Fibroblast of mammary gland (primary cell): ENCODE results near the gene CDK5RAP3.
A peak's percentile ranks its signal among the peaks of the same experiment; 100 is the strongest.
"Not testable (repeated sequence)": the region's sequence is repeated elsewhere in the genome, so short reads cannot be mapped to it uniquely, and the experiment has no call there.

Experiments used
- DNase-seq: peaks from one replicate; pipeline ENCODE4 v3.0.0-alpha.2; 2010; ENCODE audit warnings: low read depth
- H3K4me3 ChIP-seq: 2 replicates; pipeline ENCODE4 v1.5.1; 2011; ENCODE audit warnings: low read depth, mild to moderate bottlenecking, low read length, moderate library complexity; ENCODE audit not compliant: control insufficient read depth
- TF ChIP-seq, protein P1 (sequence below): conservative IDR thresholded peaks from 2 replicates; pipeline ENCODE4 v1.5.1; 2011; ENCODE audit warnings: low read depth, low read length, inconsistent platforms; ENCODE audit not compliant: control insufficient read depth, insufficient read depth

Gene CDK5RAP3

DNA sequence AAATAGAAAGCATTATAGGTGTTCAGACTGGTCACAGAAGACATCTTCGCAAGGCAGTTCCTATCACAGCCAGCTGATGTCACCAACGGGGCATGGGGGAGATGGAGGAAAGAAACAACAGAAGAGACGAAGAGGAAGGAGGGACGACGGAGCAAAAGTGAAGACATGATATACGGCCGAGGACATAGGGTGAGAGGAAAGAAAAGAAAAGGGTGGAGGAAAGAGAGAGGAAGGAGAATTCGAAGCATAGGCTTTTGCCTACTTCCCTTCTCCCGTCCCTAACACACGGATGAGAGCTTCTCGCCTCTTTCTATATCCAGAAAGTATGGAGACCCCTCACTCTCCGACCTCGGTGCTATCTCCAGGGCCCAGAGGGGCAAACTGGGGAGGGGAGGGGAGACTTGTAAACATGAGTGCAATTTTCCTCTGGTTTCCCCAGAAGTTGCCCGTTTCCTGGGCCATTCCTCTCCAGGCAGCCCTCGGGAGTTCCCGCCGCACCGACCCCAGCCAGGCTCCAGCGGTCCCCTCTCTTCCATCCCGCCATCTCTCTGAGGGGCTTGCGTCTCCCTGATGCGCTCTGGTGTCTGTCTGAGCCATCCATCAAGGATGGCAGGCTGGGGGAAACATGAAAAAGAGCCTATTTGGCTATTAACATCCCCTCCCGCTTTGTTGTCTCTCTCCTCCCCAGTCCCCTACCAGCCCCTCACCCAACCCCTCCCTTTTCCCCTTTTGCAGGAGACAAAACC is 40.7 kb downstream of the CDK5RAP3 start:
- peak overlapping the region; percentile 19 for H3K4me3 ChIP-seq
- TF ChIP-seq, protein P1, sequence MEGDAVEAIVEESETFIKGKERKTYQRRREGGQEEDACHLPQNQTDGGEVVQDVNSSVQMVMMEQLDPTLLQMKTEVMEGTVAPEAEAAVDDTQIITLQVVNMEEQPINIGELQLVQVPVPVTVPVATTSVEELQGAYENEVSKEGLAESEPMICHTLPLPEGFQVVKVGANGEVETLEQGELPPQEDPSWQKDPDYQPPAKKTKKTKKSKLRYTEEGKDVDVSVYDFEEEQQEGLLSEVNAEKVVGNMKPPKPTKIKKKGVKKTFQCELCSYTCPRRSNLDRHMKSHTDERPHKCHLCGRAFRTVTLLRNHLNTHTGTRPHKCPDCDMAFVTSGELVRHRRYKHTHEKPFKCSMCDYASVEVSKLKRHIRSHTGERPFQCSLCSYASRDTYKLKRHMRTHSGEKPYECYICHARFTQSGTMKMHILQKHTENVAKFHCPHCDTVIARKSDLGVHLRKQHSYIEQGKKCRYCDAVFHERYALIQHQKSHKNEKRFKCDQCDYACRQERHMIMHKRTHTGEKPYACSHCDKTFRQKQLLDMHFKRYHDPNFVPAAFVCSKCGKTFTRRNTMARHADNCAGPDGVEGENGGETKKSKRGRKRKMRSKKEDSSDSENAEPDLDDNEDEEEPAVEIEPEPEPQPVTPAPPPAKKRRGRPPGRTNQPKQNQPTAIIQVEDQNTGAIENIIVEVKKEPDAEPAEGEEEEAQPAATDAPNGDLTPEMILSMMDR: peak; percentile 55
- DNase-seq: peak; percentile 48

DNA sequence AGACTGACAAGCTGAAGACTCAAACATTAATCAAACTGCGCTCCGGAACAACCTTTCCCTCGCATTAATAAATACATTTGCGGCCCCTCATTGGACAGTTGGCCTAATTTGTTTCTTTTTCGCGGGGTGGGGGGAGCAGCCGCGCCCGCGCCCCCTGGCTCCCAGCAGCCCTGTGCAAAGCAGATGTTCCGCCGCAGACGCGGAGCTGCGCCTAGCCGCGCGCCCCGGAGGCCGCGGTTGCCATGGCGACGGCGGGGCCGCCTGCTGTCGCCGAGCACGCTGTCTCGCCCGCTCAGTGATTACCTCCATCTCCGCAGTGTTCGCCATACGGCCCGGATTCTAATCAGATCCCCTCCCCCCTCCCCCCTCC is 41.2 kb downstream of the CDK5RAP3 start:
- no peak for DNase-seq
- peak overlapping the region; percentile 19 for H3K4me3 ChIP-seq

DNA sequence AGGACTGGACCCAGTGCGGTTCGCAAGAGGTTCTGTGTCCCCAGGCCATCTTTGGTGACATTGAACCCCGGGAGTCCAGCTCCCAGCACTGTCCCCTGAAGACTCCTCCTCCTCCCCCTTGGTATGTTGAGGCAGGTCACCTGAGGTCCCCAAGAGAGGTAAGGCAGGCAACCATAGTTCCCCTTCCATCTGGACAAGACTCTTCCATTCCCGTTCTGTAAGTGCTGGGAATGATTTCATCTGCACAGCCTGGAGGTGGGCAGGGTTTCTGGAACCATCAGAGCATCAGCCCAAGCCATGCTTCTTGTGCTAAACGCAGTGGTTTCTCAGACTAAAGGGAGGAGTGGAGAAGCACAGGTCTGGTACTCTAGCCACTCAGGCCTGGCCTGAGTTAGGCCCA is 41.7 kb downstream of the CDK5RAP3 start:
- H3K4me3 ChIP-seq: no peak overlapping the region
- no peak for DNase-seq
- TF ChIP-seq, protein P1: no peak

More for the DNA sequence above, 41.2 kb downstream of the CDK5RAP3 start:
- TF ChIP-seq, protein P1: no peak

DNA sequence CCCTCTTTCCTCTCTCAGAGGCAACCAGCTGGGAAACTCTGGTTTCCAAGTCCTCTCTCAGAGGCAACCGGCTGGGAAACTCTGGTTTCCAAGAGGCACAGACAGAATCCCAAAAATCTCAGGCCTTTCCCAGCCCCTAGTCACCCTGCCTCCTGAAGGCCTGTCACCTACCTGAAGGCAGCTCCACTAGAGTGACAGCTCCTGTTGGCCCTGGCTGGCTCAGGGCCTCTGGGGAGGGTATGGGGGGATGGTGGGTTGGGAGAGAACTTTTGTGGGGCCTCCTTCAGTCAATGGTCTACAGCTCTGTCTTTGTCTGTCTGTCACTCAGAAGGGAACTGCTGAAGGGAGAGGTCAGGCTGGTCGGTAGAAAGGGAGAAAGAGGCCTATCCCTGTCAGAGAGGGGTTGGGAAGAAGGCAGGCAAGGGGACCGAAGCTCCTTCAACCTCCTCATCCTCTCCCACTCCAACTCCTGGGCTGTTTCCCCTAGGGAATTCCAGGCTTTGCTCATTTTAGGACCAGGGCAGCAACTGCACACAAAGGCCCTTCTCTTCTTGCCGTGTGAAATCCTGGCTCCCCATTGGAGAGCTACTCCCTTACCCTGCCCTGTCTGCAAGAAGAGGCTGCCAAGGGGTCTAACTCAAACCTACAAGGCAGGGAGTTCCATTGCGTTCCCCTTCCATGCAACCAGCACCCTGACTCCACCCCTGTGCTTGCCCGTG is 43.1 kb downstream of the CDK5RAP3 start:
- no peak for DNase-seq
- TF ChIP-seq, protein P1: no peak
- H3K4me3 ChIP-seq: no peak overlapping the region

DNA sequence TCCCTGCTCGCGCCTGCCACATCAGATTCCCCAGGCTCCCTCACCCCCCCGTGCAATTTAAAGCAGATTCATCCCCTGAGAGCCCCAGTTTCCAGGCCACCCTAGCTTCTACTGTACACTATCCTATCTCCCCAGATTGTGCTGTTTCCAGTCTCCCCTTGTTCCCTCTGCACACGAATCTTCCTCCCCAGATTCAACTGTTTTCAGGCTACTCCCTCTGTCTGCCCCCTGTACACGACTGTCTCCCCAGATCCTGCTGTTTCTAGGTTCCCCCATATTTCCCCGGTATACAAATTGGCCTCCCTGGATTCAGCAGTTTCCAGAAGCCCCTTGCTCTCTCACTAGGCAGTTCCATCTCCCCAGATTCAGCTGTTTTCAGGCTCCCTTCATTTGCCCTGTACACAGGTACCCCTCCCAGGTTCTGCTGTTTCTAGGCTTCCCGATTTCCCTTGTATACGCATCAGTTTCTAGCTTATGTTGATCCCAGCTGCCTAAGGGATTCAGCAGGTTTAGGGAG is 43.7 kb downstream of the CDK5RAP3 start:
- TF ChIP-seq, protein P1: no peak
- no peak for DNase-seq

DNA sequence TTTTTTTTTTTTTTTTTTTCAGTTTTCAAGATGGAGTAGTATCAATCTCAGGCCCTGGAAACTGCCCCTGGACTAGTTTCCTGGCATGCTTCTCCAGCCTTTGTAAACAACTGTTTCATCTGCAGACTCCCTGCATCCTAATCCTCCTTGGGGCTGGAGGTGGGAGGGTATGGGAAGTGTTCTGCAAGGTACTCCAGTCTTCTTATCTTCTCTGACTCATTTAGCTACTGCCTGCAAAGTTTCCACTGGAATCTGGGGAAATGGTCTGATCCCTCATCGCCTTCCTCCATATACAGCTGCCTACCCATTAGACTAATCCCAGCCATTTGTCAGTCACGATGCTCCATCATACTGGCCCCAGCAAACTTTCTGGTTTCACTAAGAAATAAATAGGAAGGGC is 45.2 kb downstream of the CDK5RAP3 start:
- no peak for DNase-seq
- TF ChIP-seq, protein P1: no peak
- H3K4me3 ChIP-seq: no peak overlapping the region

More for the DNA sequence above, 43.7 kb downstream of the CDK5RAP3 start:
- H3K4me3 ChIP-seq: no peak overlapping the region

DNA sequence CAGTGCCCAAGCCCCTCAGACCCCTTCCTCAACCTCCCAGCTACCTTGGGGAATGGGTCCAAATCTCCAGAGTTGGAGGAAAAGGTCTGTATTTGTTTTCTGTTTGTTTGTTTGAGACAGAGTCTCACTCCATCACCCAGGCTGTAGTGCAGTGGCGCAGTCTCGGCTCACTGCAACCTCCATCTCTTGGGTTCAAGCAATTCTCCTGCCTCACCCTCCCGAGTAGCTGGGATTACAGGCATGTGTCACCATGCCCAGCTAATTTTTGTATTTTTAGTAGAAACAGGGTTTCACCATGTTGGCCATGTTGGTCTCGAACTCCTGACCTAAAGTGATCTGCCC is 46.9 kb downstream of the CDK5RAP3 start:
- DNase-seq, H3K4me3 ChIP-seq: not testable (repeated sequence)
